Effector memory CD4-positive, alpha-beta T cell (primary cell): ENCODE data around the gene FNIP1.

Source experiments
- DNase-seq, 3 donors: peaks; one replicate each; pipeline ENCODE4 v3.0.0-alpha.2; 2020
- H3K27ac ChIP-seq: 2 replicates; pipeline ENCODE4 v1.7.0; 2013; ENCODE audit warnings: mild to moderate bottlenecking, low read length, moderate library complexity; ENCODE audit not compliant: insufficient read depth, poor library complexity, severe bottlenecking
- H3K27me3 ChIP-seq: replicated peaks from 2 replicates; pipeline ENCODE4 v1.7.0; 2013; ENCODE audit warnings: mild to moderate bottlenecking, low read length; ENCODE audit not compliant: insufficient read depth, control insufficient read depth, poor library complexity, severe bottlenecking
- H3K36me3 ChIP-seq: 2 replicates; pipeline ENCODE4 v1.7.0; 2013; ENCODE audit warnings: mild to moderate bottlenecking, low read length, moderate library complexity; ENCODE audit not compliant: control insufficient read depth, insufficient read depth
- H3K4me1 ChIP-seq: 2 replicates; pipeline ENCODE4 v1.7.0; 2013; ENCODE audit warnings: low read length, mild to moderate bottlenecking; ENCODE audit not compliant: control insufficient read depth, insufficient read depth, poor library complexity, severe bottlenecking
- H3K4me3 ChIP-seq: 2 replicates; pipeline ENCODE4 v1.7.0; 2013; ENCODE audit warnings: low read length, low read depth, mild to moderate bottlenecking; ENCODE audit not compliant: insufficient read depth, poor library complexity, severe bottlenecking
- H3K9me3 ChIP-seq: 2 replicates; pipeline ENCODE4 v1.7.0; 2013; ENCODE audit warnings: mild to moderate bottlenecking, low read length, moderate library complexity; ENCODE audit not compliant: control insufficient read depth

FNIP1 gene

GRCh38 chr5:131709043-131709442 lies 87.8 kb downstream of the FNIP1 start:
- no peaks in the 10 kb centered on the region for H3K27me3 ChIP-seq
- no peak for DNase-seq
- H3K9me3 ChIP-seq: no peaks in the 10 kb centered on the region
- H3K4me3 ChIP-seq: no peak overlapping the region
- peaks cover 14% of the 10 kb centered on the region for H3K36me3 ChIP-seq
- H3K4me1 ChIP-seq: no peaks in the 10 kb centered on the region
- no peak overlapping the region for H3K27ac ChIP-seq

GRCh38 chr5:131706281-131706680 lies 90.5 kb downstream of the FNIP1 start:
- Histone ChIP-seq H3K4me1 (no peaks in the 10 kb centered on the region), H3K27me3 (no peaks in the 10 kb centered on the region), H3K9me3 (no peaks in the 10 kb centered on the region), H3K4me3 (no peak overlapping the region), H3K27ac (no peak overlapping the region), H3K36me3 (peaks cover 33% of the 10 kb centered on the region)
- DNase-seq: no peak

GRCh38 chr5:131694926-131695325 lies 101.9 kb downstream of the FNIP1 start:
- H3K36me3 ChIP-seq: no peaks in the 10 kb centered on the region
- no peaks in the 10 kb centered on the region for H3K27me3 ChIP-seq
- no peaks in the 10 kb centered on the region for H3K4me1 ChIP-seq
- H3K9me3 ChIP-seq: peaks cover 3% of the 10 kb centered on the region
- H3K4me3 ChIP-seq: no peak overlapping the region
- DNase-seq: no peak
- H3K27ac ChIP-seq: no peak overlapping the region

- no peak for DNase-seq
- Histone ChIP-seq H3K4me3 (no peak overlapping the region), H3K4me1 (no peaks in the 10 kb centered on the region), H3K9me3 (peaks cover 3% of the 10 kb centered on the region), H3K27ac (no peak overlapping the region), H3K27me3 (no peaks in the 10 kb centered on the region), H3K36me3 (no peaks in the 10 kb centered on the region)
These were observed 102.9 kb downstream of the FNIP1 start for GRCh38 chr5:131693894-131694293.

GRCh38 chr5:131685516-131686171 lies 111.2 kb downstream of the FNIP1 start:
- peaks cover 7% of the 10 kb centered on the region for H3K36me3 ChIP-seq
- H3K27ac ChIP-seq: no peak overlapping the region
- no peaks in the 10 kb centered on the region for H3K27me3 ChIP-seq
- peaks cover 3% of the 10 kb centered on the region for H3K9me3 ChIP-seq
- no peak for DNase-seq
- no peaks in the 10 kb centered on the region for H3K4me1 ChIP-seq
- no peak overlapping the region for H3K4me3 ChIP-seq

GRCh38 chr5:131684595-131684994 lies 112.2 kb downstream of the FNIP1 start:
- Histone ChIP-seq H3K4me3 (no peak overlapping the region), H3K27ac (no peak overlapping the region), H3K36me3 (peaks cover 7% of the 10 kb centered on the region), H3K27me3 (no peaks in the 10 kb centered on the region), H3K9me3 (no peaks in the 10 kb centered on the region), H3K4me1 (no peaks in the 10 kb centered on the region)
- no peak for DNase-seq

GRCh38 chr5:131684051-131684450 lies 112.8 kb downstream of the FNIP1 start:
- Histone ChIP-seq H3K27ac (no peak overlapping the region), H3K9me3 (no peaks in the 10 kb centered on the region), H3K36me3 (peaks cover 7% of the 10 kb centered on the region), H3K4me3 (no peak overlapping the region), H3K4me1 (no peaks in the 10 kb centered on the region), H3K27me3 (no peaks in the 10 kb centered on the region)
- no peak for DNase-seq

GRCh38 chr5:131682826-131683225 lies 114.0 kb downstream of the FNIP1 start:
- Histone ChIP-seq H3K4me3 (no peak overlapping the region), H3K27me3 (no peaks in the 10 kb centered on the region), H3K4me1 (no peaks in the 10 kb centered on the region), H3K27ac (no peak overlapping the region), H3K9me3 (no peaks in the 10 kb centered on the region), H3K36me3 (peaks cover 7% of the 10 kb centered on the region)
- DNase-seq: no peak

GRCh38 chr5:131682175-131682574 lies 114.6 kb downstream of the FNIP1 start:
- DNase-seq: no peak
- no peaks in the 10 kb centered on the region for H3K9me3 ChIP-seq

GRCh38 chr5:131679911-131680310 lies 116.9 kb downstream of the FNIP1 start:
- no peak overlapping the region for H3K27ac ChIP-seq
- H3K4me3 ChIP-seq: no peak overlapping the region
- H3K36me3 ChIP-seq: peaks cover 18% of the 10 kb centered on the region
- H3K9me3 ChIP-seq: no peaks in the 10 kb centered on the region
- no peak for DNase-seq
- H3K27me3 ChIP-seq: no peaks in the 10 kb centered on the region
- no peaks in the 10 kb centered on the region for H3K4me1 ChIP-seq

More at GRCh38 chr5:131682175-131682574, 114.6 kb downstream of the FNIP1 start:
- Histone ChIP-seq H3K36me3 (peaks cover 10% of the 10 kb centered on the region), H3K4me1 (no peaks in the 10 kb centered on the region), H3K27me3 (no peaks in the 10 kb centered on the region), H3K4me3 (no peak overlapping the region), H3K27ac (no peak overlapping the region)
